ENCODE data around the gene TMEM123. TPM values are rescaled to one million over a fixed set of nuclear protein-coding genes. Genes with fewer than 3 reads are reported as not detected.

The TMEM123 gene
- total RNA-seq, 4 donors from 2014 or later, result 161 to 212 (median 197) TPM

- DNase-seq (ENCODE audit: low spot score in 2 of 2), result no peak
- WGBS, result 55% methylated on average over 3 of the region's 3 CpGs
- Histone ChIP-seq H3K36me3 (peaks cover 4% of the 10 kb centered on the region), H3K9me3 (no peaks in the 10 kb centered on the region), H3K27ac (no peak overlapping the region), H3K4me1 (peaks cover 6% of the 10 kb centered on the region), H3K4me3 (no peak overlapping the region), H3K27me3 (no peaks in the 10 kb centered on the region)
- no peak for TF ChIP-seq POLR2A (IDR thresholded peaks at IDR 0.05)
- TF ChIP-seq CTCF (IDR thresholded peaks at IDR 0.05), result no peak
- TF ChIP-seq EP300 (IDR thresholded peaks at IDR 0.05), result no peak
- TF ChIP-seq POLR2AphosphoS5 (IDR thresholded peaks at IDR 0.05), result no peak
These were observed 22.3 kb downstream of the TMEM123 start for GRCh38 chr11:102430158-102430836.

GRCh38 chr11:102429691-102430090, 22.9 kb downstream of the TMEM123 start:
- peaks cover 9% of the 10 kb centered on the region for H3K4me1 ChIP-seq
- no peaks in the 10 kb centered on the region for H3K9me3 ChIP-seq

GRCh38 chr11:102429226-102429625, 23.3 kb downstream of the TMEM123 start:
- H3K9me3 ChIP-seq, result no peaks in the 10 kb centered on the region
- H3K4me1 ChIP-seq, result peaks cover 9% of the 10 kb centered on the region
- H3K4me3 ChIP-seq, result no peak overlapping the region
- no peaks in the 10 kb centered on the region for H3K27me3 ChIP-seq
- DNase-seq (ENCODE audit: low spot score in 2 of 2), result no peak
- WGBS, result 79% methylated on average over 3 of the region's 3 CpGs
- peaks cover 4% of the 10 kb centered on the region for H3K36me3 ChIP-seq
- TF ChIP-seq POLR2A (IDR thresholded peaks at IDR 0.05) (no peak), POLR2AphosphoS5 (IDR thresholded peaks at IDR 0.05) (no peak), CTCF (IDR thresholded peaks at IDR 0.05) (no peak), EP300 (IDR thresholded peaks at IDR 0.05) (no peak)
- no peak overlapping the region for H3K27ac ChIP-seq

More at GRCh38 chr11:102429691-102430090, 22.9 kb downstream of the TMEM123 start:
- no peak for TF ChIP-seq CTCF (IDR thresholded peaks at IDR 0.05)
- no peak for TF ChIP-seq POLR2AphosphoS5 (IDR thresholded peaks at IDR 0.05)
- no peak for TF ChIP-seq POLR2A (IDR thresholded peaks at IDR 0.05)
- no peak for DNase-seq (ENCODE audit: low spot score in 2 of 2)
- no peak overlapping the region for H3K4me3 ChIP-seq
- peaks cover 4% of the 10 kb centered on the region for H3K36me3 ChIP-seq
- 76% methylated on average over 4 of the region's 4 CpGs for WGBS
- H3K27ac ChIP-seq, result no peak overlapping the region
- H3K27me3 ChIP-seq, result no peaks in the 10 kb centered on the region

GRCh38 chr11:102428696-102429095, 23.9 kb downstream of the TMEM123 start:
- Histone ChIP-seq H3K4me3 (no peak overlapping the region), H3K27me3 (no peaks in the 10 kb centered on the region), H3K36me3 (peaks cover 4% of the 10 kb centered on the region), H3K9me3 (no peaks in the 10 kb centered on the region), H3K27ac (no peak overlapping the region), H3K4me1 (peaks cover 10% of the 10 kb centered on the region)
- WGBS, result 92% methylated on average over 4 of the region's 4 CpGs
- no peak for TF ChIP-seq POLR2A (IDR thresholded peaks at IDR 0.05)
- TF ChIP-seq POLR2AphosphoS5 (IDR thresholded peaks at IDR 0.05), result no peak
- no peak for TF ChIP-seq CTCF (IDR thresholded peaks at IDR 0.05)
- no peak for TF ChIP-seq EP300 (IDR thresholded peaks at IDR 0.05)
- no peak for DNase-seq (ENCODE audit: low spot score in 2 of 2)

GRCh38 chr11:102427068-102427467, 25.5 kb downstream of the TMEM123 start:
- WGBS, result 0% methylated on average over 1 of the region's 1 CpG
- peaks cover 15% of the 10 kb centered on the region for H3K4me1 ChIP-seq
- H3K27ac ChIP-seq, result no peak overlapping the region
- H3K4me3 ChIP-seq, result no peak overlapping the region
- no peak for TF ChIP-seq EP300 (IDR thresholded peaks at IDR 0.05)
- TF ChIP-seq CTCF (IDR thresholded peaks at IDR 0.05), result no peak
- TF ChIP-seq POLR2A (IDR thresholded peaks at IDR 0.05), result no peak
- TF ChIP-seq POLR2AphosphoS5 (IDR thresholded peaks at IDR 0.05), result no peak
- no peak for DNase-seq (ENCODE audit: low spot score in 2 of 2)
- no peaks in the 10 kb centered on the region for H3K27me3 ChIP-seq
- no peaks in the 10 kb centered on the region for H3K9me3 ChIP-seq
- no peaks in the 10 kb centered on the region for H3K36me3 ChIP-seq

Data from suprapubic skin (tissue), 4 donors.